Stimulated activated CD4-positive, alpha-beta T cell treated with anti-CD3 and anti-CD28 coated beads, Interleukin-1b, Interleukin-23, amount 100 ng/mL, for 4 hours (primary cell): Measurements from ENCODE around the gene TOB1.

Experiments used
- DNase-seq, 2 donors: peaks; one replicate each; pipeline ENCODE4 v3.0.0-alpha.2; 2020; ENCODE audit warnings: low read depth in 2 of 2

TOB1 gene

DNA sequence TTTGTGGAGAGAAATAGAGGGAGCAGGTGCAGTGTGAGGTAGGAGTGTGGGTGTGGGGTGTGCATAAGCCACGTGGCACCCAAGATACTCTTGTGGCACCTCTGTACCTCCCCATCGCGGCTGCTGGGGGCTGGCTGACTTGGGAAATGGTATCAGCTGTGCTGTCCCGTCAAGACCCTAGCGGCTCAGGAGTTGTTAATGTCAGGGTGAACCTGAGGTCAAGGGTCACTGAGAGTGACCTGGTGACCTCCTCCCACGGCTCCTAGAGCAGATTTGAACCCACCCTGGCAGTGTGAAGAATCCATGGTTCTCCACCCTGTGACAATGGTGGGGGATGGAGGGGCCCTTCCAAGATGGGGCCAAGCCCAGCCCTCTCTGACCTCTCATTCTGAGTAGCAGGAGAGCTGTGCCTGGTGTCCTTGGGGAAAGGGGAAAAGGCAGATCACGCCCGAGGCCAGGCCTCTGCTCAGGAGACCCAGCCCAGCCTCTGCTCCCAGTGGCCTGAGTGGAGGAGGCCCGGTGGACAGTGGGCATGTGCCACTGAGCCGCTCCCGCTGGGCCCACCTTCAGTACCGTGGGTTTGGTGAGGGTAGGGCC is 33.8 kb downstream of the TOB1 start:
- DNase-seq, result no peak

GRCh38 chr17:50831471-50831928 is 34.7 kb downstream of the TOB1 start:
- DNase-seq, result no peak

DNA sequence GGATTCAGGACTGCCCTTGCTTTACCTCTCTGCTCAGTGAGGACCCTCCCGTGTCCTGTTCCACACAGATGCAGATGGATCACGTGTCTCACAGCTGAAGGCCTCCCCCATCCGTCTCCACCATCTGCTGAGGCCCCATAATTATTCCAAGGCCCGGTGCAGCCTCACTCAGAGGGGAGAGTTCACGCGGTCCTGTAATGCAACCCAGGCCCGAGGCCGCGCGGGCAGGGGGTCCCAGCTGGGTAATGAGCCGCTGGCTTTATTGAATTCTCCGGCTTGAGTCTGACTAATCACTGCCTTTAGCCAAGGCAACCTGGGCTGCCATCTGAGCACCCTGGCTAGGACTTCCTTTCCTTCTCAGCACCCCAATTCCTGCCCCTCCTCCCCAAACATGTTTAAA is 35.2 kb downstream of the TOB1 start:
- DNase-seq, result no peak

- DNase-seq, result no peak
Observed at GRCh38 chr17:50830352-50830751, 35.8 kb downstream of the TOB1 start.

DNA sequence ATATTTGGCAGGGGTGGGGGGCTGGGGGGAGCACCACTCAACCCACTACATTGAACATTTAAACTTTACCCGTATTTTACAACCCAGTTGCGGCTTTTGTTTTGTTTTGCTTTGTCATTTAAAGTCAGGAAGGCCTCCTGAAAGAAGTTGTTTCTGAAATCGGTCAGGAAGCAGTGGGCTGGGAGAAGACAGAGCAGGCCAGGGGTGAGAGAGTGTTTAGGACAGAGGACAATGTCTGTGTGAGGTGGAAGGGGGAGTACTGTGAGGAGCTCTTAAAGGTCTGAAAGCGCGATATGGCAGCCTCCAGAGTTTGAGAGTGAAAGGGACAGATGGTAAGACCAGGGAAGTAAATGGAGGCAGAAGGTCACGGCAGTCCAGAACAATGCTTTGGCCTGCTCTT is 36.8 kb downstream of the TOB1 start:
- no peak for DNase-seq

- DNase-seq, result no peak
Observed at GRCh38 chr17:50828508-50829170, 37.5 kb downstream of the TOB1 start.

GRCh38 chr17:50825188-50825587 is 41.0 kb downstream of the TOB1 start:
- no peak for DNase-seq

DNA sequence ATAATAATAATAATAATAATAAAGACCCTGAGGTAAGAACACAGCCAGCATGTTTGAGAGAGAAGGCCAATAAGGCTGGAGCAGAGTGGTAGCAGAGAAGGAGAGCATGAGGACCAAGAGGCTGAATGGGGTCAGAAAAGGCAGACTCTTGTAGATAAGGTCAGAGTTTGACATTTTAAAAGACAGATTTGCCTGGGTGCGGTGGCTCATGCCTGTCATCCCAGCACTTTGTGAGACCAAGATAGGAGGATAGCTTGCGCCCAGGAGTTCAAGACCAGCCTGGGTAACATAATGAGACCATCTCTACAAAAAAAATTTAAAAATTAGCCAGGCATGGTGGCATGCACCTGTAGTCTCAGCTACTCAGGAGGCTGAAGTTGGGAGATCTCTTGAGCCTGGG is 41.7 kb downstream of the TOB1 start:
- DNase-seq, result no peak

DNA sequence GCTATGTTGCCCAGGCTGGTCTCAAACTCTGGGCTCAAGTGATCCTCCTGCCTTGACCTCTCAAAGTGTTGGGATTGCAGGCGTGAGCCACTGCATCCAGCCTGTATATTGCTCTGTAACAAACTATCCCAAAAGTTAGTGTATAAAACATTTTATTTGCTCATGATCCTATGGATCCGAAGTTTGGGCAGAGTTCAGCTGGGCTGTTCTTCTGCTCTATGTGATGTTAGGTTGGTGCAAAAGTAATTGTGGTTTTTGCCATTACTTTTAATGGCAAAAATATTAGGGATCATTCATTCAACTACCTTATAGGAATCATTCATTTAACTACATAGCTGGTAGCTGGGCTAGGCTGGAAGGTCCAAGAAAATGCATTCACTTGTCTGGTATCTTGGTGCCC is 43.6 kb downstream of the TOB1 start:
- DNase-seq, result no peak

DNA sequence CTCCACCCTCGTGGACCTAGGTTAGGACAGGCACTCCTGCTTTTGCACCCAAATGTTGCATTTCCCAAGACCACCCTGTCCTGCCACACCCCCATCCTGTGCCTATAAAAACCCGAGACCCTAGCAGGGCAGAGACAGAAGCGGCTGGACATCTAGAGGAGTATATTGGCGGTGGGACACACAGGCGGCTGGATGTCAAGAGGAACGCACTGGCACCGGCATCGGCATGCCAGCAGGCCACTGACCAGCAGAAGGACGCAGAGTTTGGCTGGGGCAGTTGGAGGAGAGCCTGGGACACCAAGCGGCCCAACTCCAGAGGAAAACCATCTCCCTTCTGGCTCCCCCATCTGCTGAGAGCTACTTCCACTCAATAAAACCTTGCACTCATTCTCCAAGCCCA is 45.5 kb downstream of the TOB1 start:
- DNase-seq, result no peak

GRCh38 chr17:50818921-50819657 is 47.1 kb downstream of the TOB1 start:
- DNase-seq, result no peak

DNA sequence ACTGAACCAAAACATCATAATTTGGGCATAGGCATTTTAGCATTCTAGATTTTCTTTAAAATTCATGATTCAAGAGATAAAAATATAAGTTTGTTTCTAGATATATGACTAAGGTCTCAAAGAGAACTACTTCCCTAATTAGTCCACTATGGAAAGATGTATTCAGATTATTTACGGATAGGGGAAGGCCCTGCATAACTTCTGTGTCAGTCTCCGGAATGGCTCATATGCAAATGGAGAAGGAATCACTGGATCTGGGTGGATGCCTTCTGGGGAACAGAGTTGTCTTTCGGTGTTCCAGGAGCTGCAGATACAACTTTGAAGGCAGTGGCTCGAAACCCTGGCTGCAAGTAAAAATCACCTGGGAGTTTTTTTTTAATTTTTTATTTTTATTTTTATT is 47.9 kb downstream of the TOB1 start:
- no peak for DNase-seq

DNA sequence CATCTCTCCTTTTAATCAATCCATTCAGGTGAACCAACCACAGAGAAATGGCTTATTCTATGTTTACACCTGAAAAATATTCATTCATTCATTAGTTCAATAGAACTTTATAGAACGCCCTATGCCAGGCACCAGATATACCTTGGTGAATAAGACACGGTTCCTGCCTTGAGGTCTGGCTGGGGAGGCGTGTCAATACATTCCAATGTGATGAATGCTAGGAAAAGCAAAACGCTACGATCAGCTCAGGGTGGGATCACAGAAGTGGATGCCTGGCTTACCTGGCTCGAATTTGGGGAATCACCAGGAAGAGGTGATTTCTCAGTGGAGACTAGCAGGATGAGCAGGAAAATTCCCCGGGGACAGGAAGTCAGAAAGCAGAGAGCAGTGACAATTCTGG is 48.3 kb downstream of the TOB1 start:
- DNase-seq, result no peak

GRCh38 chr17:50816771-50817751 is 49.1 kb downstream of the TOB1 start:
- DNase-seq, result peak; percentile 49 to 64

DNA sequence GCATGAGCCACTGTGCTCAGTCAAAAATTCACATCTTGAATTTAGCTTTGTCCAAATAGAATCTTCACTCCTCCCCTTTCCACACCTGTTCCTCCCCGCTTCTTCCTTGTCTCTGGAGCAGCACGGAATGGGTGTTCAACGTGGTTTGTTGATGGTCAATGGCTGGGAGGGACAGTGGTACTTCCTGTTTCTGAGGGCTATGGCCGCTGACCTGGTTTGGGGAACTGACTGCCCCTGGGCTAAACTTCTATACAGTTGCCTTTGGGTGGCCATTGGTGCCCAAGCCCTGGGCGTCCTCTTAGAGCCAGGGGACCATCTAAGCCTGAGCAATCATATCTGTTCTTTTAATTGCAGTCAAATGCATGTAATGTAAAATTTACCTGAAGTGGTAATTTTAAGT is 49.9 kb downstream of the TOB1 start:
- no peak for DNase-seq

DNA sequence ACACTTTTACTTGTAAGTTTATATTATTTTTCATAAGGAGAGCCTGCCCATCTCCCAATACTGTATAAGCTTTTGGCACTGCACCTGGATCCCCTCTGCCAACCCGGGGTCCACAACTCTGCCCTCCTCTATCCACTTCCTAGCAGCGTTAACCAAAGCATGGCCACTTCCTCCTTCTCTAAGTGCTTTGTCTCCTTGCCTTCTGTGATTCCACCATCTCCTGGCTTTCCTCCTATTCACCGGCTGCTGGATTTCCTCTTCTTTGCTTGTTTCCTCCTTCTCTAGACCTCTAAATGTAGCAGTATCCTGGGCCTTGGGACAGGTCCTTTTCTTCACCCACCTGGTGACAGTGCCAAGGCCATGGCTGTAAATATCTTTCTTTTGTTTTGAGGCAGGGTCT is 50.8 kb downstream of the TOB1 start:
- no peak for DNase-seq

- DNase-seq, result no peak
Observed at GRCh38 chr17:50813583-50813982, 52.6 kb downstream of the TOB1 start.
